IgD-negative memory B cell (primary cell): ENCODE data around the gene NFATC2. TPM values are rescaled to one million over a fixed set of nuclear protein-coding genes. Genes with fewer than 3 reads are reported as not detected.
A peak's percentile ranks its signal among the peaks of the same experiment; 100 is the strongest.

ENCODE experiments used
- H3K27ac Mint-ChIP-seq, 3 donors: one replicate each; pipeline ENCODE4 v1.8.0; 2020 to 2022; ENCODE audit warnings: mild to moderate bottlenecking in 3 of 3, mixed read lengths in 3 of 3, moderate library complexity in 1 of 3
- H3K27me3 Mint-ChIP-seq: one replicate; pipeline ENCODE4 v1.8.0; 2021; ENCODE audit warnings: mixed read lengths
- H3K36me3 Mint-ChIP-seq: one replicate; pipeline ENCODE4 v1.8.0; 2020; ENCODE audit warnings: mild to moderate bottlenecking, mixed read lengths
- H3K4me1 Mint-ChIP-seq, 3 donors: one replicate each; pipeline ENCODE4 v1.8.0; 2020 to 2022; ENCODE audit warnings: mixed read lengths in 3 of 3, mild to moderate bottlenecking in 1 of 3
- H3K4me3 Mint-ChIP-seq, 4 donors: one replicate each; pipeline ENCODE4 v1.8.0; 2020 to 2022; ENCODE audit warnings: mild to moderate bottlenecking in 4 of 4, mixed read lengths in 4 of 4, moderate library complexity in 3 of 4
- H3K9me3 Mint-ChIP-seq, 3 donors: one replicate each; pipeline ENCODE4 v1.8.0; 2020 to 2021; ENCODE audit warnings: mixed read lengths in 3 of 3, mild to moderate bottlenecking in 1 of 3
- polyA plus RNA-seq: library from polyadenylated mRNA; unstranded; fragments of 300-500 nt; fragmentation: Illumina TruSeq; gene quantifications from one replicate; pipeline ENCODE4 v1.2.3, GENCODE V29; 2021

NFATC2 gene
- polyA plus RNA-seq, 1 donor from 2014 or later = 17.4 TPM

DNA sequence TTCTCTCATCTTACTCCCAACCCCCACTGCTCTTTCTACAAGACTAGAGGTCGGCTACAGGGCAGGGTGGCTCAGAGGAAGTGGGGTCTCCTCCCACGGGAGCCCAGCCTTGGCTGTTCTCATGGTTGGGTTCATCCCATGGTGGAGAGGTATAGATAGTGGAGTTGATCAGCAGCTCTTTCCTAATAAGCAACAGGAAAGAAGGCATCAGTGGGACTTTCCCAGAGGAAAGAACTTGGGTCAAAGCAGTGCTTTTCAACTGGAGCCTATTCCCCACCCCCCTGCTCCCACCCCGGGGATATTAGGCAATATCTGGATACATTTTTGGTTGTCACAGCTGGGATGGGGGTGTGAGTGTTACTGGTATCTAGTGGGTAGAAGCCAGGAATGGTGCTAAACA lies 200.9 kb downstream of the NFATC2 start:
- H3K36me3 Mint-ChIP-seq = peaks cover 4% of the 10 kb centered on the region
- peaks cover 0 to 6% (median 3%) of the 10 kb centered on the region in 3 donors for H3K9me3 Mint-ChIP-seq
- H3K27ac Mint-ChIP-seq = peak overlapping the region in 1 of 3 donors; percentile 17
- peaks cover 4 to 11% (median 6%) of the 10 kb centered on the region in 3 donors for H3K4me1 Mint-ChIP-seq
- H3K27me3 Mint-ChIP-seq = peaks cover 4% of the 10 kb centered on the region
- no peak overlapping the region for H3K4me3 Mint-ChIP-seq

DNA sequence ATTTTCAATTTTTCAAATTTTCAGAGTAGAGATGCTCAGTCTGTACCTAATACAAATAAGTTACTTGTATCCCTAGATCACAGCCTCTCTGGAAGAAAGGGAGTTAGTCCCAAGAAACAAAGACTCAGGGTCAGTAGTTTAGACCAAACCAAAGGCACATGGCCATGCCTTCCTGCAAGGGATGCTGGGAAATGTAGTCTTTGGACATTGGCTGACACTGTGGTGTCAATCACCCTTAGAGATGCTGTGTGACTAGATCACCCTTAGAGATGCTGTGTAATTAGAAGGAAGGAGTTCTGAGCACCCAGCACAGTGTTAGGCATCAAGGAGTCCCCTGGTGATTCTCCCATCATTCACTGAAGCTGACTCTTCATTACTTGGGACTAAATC lies 202.1 kb downstream of the NFATC2 start:
- Mint-ChIP-seq H3K4me1 (peaks cover 4 to 11% (median 6%) of the 10 kb centered on the region in 3 donors), H3K9me3 (peaks cover 0 to 6% (median 3%) of the 10 kb centered on the region in 3 donors), H3K4me3 (no peak overlapping the region), H3K27me3 (peaks cover 4% of the 10 kb centered on the region), H3K27ac (no peak overlapping the region), H3K36me3 (peaks cover 4% of the 10 kb centered on the region)

DNA sequence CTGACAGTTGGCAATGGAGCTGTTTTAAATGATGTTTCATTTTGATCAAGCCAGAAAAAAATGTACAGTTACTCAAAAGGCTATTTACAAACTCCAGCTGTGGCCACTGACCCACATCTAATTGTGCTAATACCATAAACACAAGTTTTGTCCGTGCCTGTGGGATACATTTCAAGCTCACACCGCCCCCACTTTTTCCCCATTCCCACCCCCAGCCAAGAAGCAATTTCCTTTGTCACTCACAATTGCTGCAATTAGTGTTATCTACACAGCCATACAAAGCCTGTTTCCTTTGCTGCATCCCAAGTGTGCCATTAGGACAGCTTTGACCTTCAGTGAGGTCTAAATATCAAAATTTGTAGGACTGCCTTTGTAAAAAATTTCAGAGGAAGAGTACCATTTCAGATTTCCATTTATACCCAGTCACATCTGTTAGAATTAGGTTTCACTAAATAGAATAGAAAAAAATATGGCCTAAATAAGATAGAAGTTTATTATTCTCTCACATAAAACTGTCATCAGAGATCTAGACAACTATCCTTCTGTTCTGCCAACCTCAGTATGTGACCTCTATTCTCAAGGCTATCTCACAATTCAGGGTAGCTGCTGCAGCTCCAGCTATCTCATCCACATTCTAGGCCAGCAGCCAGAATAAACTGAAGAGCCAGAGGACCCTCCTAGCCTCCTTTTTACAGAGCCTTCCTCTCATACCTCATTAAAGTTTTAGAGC lies 202.6 kb downstream of the NFATC2 start:
- Mint-ChIP-seq H3K36me3 (peaks cover 4% of the 10 kb centered on the region), H3K4me3 (no peak overlapping the region), H3K4me1 (peaks cover 4 to 11% (median 6%) of the 10 kb centered on the region in 3 donors), H3K27me3 (peaks cover 4% of the 10 kb centered on the region), H3K27ac (no peak overlapping the region), H3K9me3 (peaks cover 0 to 6% (median 3%) of the 10 kb centered on the region in 3 donors)

DNA sequence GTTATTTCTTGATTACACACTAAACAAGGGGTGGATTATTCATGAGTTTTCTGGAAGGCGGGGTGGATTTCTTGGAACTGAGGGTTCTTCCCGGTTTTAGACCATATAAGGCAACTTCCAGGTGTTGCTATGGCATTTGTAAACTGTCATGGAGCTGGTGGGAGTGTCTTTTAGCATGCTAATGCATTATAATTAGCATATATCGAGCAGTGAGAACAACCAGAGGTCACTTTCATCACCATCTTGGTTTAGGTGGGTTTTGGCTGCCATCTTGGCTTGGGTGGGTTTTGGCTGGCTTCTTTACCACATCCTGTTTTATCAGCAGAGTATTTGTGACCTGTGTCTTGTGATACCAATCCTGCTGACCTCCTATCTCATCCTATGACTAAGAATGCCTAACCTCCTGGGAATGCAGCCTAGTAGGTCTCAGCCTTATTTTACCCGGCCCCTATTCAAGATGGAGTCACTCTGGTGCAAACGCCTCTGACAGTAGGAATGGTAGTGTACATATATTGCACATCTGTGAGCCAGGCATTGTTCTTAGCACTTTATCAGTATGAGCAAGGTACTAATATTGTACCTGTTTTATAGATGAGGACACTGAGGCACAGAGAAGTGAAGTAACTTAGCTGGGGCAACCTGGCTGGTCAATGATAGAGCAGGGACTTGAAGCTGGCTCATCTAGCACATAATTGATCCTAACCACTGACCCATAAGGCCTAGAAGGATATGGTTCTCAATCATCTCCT lies 203.7 kb downstream of the NFATC2 start:
- no peak overlapping the region for H3K4me3 Mint-ChIP-seq
- H3K9me3 Mint-ChIP-seq = peaks cover 0 to 3% (median 3%) of the 10 kb centered on the region in 3 donors
- peaks cover 4 to 11% (median 6%) of the 10 kb centered on the region in 3 donors for H3K4me1 Mint-ChIP-seq
- H3K36me3 Mint-ChIP-seq = peaks cover 4% of the 10 kb centered on the region
- H3K27me3 Mint-ChIP-seq = peaks cover 5% of the 10 kb centered on the region
- no peak overlapping the region for H3K27ac Mint-ChIP-seq

DNA sequence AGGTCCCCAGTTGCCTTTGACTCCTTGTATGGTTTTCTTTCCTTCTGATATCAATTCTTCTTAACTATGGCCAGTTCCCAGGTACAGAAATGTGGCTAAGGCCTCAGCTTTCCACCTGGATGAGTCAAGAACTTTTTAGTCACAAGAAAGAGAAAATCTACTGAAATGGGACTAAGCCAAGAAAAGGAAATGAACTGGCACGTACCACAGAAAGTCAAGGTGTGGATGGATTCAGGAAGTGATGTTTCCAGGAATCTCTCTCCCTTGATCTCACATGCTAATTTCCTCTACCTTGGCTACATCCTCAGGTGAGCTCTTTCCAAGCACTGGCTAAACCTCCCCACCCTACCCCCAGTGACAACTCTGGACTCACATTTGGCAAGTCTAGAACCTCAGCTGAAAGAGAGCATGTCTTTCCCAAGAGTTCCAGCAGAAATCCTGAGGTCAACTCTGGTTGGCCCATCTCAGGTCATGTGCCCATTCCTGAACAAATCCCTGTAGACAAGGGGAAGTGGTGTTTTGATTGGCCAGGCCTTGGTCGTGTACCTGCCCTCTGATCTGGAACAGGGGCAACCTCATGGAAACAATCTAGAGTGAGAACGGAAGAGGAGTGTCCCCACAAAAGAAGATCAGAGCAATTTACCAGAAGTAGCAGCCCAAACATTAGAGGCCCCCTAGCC lies 205.3 kb downstream of the NFATC2 start:
- H3K36me3 Mint-ChIP-seq = peaks cover 5% of the 10 kb centered on the region
- no peak overlapping the region for H3K4me3 Mint-ChIP-seq
- peaks cover 0 to 8% (median 0%) of the 10 kb centered on the region in 3 donors for H3K4me1 Mint-ChIP-seq
- no peaks in the 10 kb centered on the region for H3K9me3 Mint-ChIP-seq
- no peak overlapping the region for H3K27ac Mint-ChIP-seq
- peaks cover 6% of the 10 kb centered on the region for H3K27me3 Mint-ChIP-seq

Other genes starting within 250 kb of the NFATC2 start
- 0.20 TPM for gene ATP9A, start 225.7 kb upstream of the NFATC2 start, polyA plus RNA-seq